ELF-1 (cell line): ENCODE results near the gene PTPN7.
"Not testable (repeated sequence)": the region's sequence is repeated elsewhere in the genome, so short reads cannot be mapped to it uniquely, and the experiment has no call there.

Source experiments
- DNase-seq: peaks from one replicate; pipeline ENCODE4 v3.0.0-alpha.2; 2016; ENCODE audit warnings: low read depth, low spot score

The PTPN7 gene

GRCh38 chr1:202189918-202190715 is 29.7 kb upstream of the PTPN7 start:
- peak; percentile 33 for DNase-seq

GRCh38 chr1:202189001-202189790 is 28.8 kb upstream of the PTPN7 start:
- DNase-seq = peak; percentile 82

- no peak for DNase-seq
These were observed 27.4 kb upstream of the PTPN7 start for GRCh38 chr1:202187697-202188407.

GRCh38 chr1:202187041-202187671 is 26.8 kb upstream of the PTPN7 start:
- DNase-seq = no peak

GRCh38 chr1:202186327-202186726 is 25.9 kb upstream of the PTPN7 start:
- no peak for DNase-seq

GRCh38 chr1:202184750-202185460 is 24.5 kb upstream of the PTPN7 start:
- DNase-seq = peak; percentile 98

- no peak for DNase-seq
These were observed 21.9 kb upstream of the PTPN7 start for GRCh38 chr1:202182040-202182877.

- no peak for DNase-seq
These were observed 21.2 kb upstream of the PTPN7 start for GRCh38 chr1:202181586-202181985.

GRCh38 chr1:202180751-202181139 is 20.3 kb upstream of the PTPN7 start:
- DNase-seq = not testable (repeated sequence)

GRCh38 chr1:202179828-202180750 is 19.7 kb upstream of the PTPN7 start:
- no peak for DNase-seq

GRCh38 chr1:202176949-202177927 is 16.8 kb upstream of the PTPN7 start:
- no peak for DNase-seq

- DNase-seq = no peak
These were observed 13.6 kb upstream of the PTPN7 start for GRCh38 chr1:202173993-202174392.

GRCh38 chr1:202172015-202172355 is 11.6 kb upstream of the PTPN7 start:
- no peak for DNase-seq

GRCh38 chr1:202171292-202172014 is 11.1 kb upstream of the PTPN7 start:
- DNase-seq = no peak

GRCh38 chr1:202170726-202171125 is 10.3 kb upstream of the PTPN7 start:
- no peak for DNase-seq

- DNase-seq = no peak
These were observed 8.5 kb upstream of the PTPN7 start for GRCh38 chr1:202168861-202169260.

GRCh38 chr1:202167708-202168415 is 7.5 kb upstream of the PTPN7 start:
- DNase-seq = no peak
